Endodermal cell (in vitro differentiated cells): ENCODE results near the gene FRY. TPM values are rescaled to one million over a fixed set of nuclear protein-coding genes. Genes with fewer than 3 reads are reported as not detected.

Experiments used
- DNase-seq: peaks from one replicate; pipeline ENCODE4 v3.0.0-alpha.2; 2017
- H3K27ac ChIP-seq: 2 replicates; pipeline ENCODE4 v1.5.1; 2013; ENCODE audit warnings: mild to moderate bottlenecking, low read depth, low read length, moderate library complexity
- H3K27me3 ChIP-seq: 2 replicates; pipeline ENCODE4 v1.6.1; 2013; ENCODE audit warnings: mild to moderate bottlenecking, low read length, moderate library complexity; ENCODE audit not compliant: insufficient read depth, control insufficient read depth, poor library complexity, severe bottlenecking
- H3K36me3 ChIP-seq: 2 replicates; pipeline ENCODE4 v1.7.0; 2013; ENCODE audit warnings: mild to moderate bottlenecking, low read length, moderate library complexity; ENCODE audit not compliant: control insufficient read depth, insufficient read depth
- H3K4me1 ChIP-seq: one replicate; pipeline ENCODE4 v1.7.0; 2013; ENCODE audit warnings: low read length; ENCODE audit not compliant: control insufficient read depth, insufficient read depth
- H3K4me3 ChIP-seq: 2 replicates; pipeline ENCODE4 v1.5.1; 2013; ENCODE audit warnings: mild to moderate bottlenecking, low read length, moderate library complexity
- H3K9ac ChIP-seq: 2 replicates; pipeline ENCODE4 v1.6.1; 2013; ENCODE audit warnings: mild to moderate bottlenecking, low read length, moderate library complexity; ENCODE audit not compliant: poor library complexity, severe bottlenecking; ENCODE audit errors: extremely low read depth
- H3K9me3 ChIP-seq: 2 replicates; pipeline ENCODE4 v1.6.1; 2013; ENCODE audit warnings: mild to moderate bottlenecking, low read length, moderate library complexity; ENCODE audit not compliant: control insufficient read depth
- H3K27ac Mint-ChIP-seq: 2 replicates; pipeline ENCODE4 v1.8.0; 2020; ENCODE audit warnings: mixed read lengths
- H3K27me3 Mint-ChIP-seq: 2 replicates; pipeline ENCODE4 v1.8.0; 2021; ENCODE audit warnings: mild to moderate bottlenecking, mixed read lengths; ENCODE audit not compliant: insufficient read depth
- H3K36me3 Mint-ChIP-seq: 2 replicates; pipeline ENCODE4 v1.8.0; 2020; ENCODE audit warnings: low read depth, mixed read lengths
- H3K4me1 Mint-ChIP-seq: 2 replicates; pipeline ENCODE4 v1.8.0; 2020; ENCODE audit warnings: mixed read lengths
- H3K4me3 Mint-ChIP-seq: 2 replicates; pipeline ENCODE4 v1.8.0; 2020; ENCODE audit warnings: mild to moderate bottlenecking, moderate library complexity, mixed read lengths
- H3K9me3 Mint-ChIP-seq: 2 replicates; pipeline ENCODE4 v1.8.0; 2020; ENCODE audit warnings: mild to moderate bottlenecking, mixed read lengths
- CTCF ChIP-seq: fragments of 200-600 bp; sonication (generic); conservative IDR thresholded peaks from 2 replicates; pipeline ENCODE4 v1.5.0; 2021; ENCODE audit warnings: antibody characterized with exemption, mild to moderate bottlenecking
- whole genome bisulfite sequencing, 2 experiments: methylation state at CpG; one replicate each; pipeline versions ENCODE4 v1.1.5 to v1.1.7; 2013; ENCODE audit warnings: missing lambda C conversion rate in 2 of 2, mixed read lengths in 1 of 2; ENCODE audit not compliant: insufficient coverage in 1 of 2, insufficient read length in 1 of 2; 5-methylcytosine and 5-hydroxymethylcytosine counted together
- total RNA-seq, 2 donors: library from RNA; stranded (reverse); fragmentation: NEBNext Ultra II Directional in 1 of 2; extraction: Animal tissue kit (Norgen Biotek cat#: 25700) in 1 of 2; gene quantifications; 2 replicates in 1 of 2; 3 replicates in 1 of 2; pipeline ENCODE4 v1.2.1, GENCODE V29; 2021

Gene FRY
- total RNA-seq, 2 donors from 2014 or later = 20.1 to 30.8 TPM

- no peak overlapping the region for H3K27ac ChIP-seq
- no peak overlapping the region for H3K9ac ChIP-seq
- no peak for DNase-seq
Observed at GRCh38 chr13:32225481-32225931, 193.9 kb downstream of the FRY start.

DNA sequence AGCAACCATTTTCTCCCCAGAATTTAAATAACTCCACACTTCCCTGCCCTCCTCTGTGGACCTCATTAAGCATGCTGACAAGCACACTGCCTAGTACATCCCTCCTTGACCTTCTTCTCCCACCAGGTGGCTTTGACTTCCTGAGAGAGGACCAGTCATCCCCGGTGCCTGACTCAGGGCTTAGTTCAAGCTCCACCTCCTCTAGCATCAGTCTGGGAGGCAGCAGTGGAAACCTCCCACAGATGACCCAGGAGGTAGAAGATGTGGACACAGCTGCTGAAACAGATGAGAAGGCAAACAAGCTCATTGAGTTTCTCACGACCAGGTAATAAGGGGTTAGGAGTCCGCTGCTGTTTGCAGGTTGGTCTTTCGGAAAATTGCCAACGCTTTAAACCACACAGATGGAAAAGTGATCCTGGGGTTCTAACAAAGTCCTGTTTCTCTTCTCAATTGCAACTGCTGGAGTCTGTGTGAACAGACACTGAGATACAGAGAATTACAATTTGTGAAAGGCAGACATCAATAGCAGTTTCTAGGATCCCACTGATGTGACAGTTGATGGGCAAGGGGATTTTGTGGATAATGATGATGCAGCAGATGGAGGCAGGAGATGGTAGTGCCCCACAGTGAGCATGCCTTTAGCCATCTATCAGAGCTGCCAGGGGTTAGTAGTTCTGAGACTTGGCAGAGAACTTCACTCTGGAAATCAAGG lies 196.9 kb downstream of the FRY start:
- no peak overlapping the region for H3K4me3 ChIP-seq
- DNase-seq = no peak
- Mint-ChIP-seq H3K9me3 (no peaks in the 10 kb centered on the region), H3K27ac (no peak overlapping the region), H3K27me3 (no peaks in the 10 kb centered on the region), H3K36me3 (peaks cover 29% of the 10 kb centered on the region), H3K4me3 (no peak overlapping the region), H3K4me1 (peaks cover 8% of the 10 kb centered on the region)
- H3K36me3 ChIP-seq = no peaks in the 10 kb centered on the region
- H3K4me1 ChIP-seq = no peaks in the 10 kb centered on the region
- H3K9ac ChIP-seq = no peak overlapping the region
- no peak overlapping the region for H3K27ac ChIP-seq
- no peaks in the 10 kb centered on the region for H3K27me3 ChIP-seq
- 79 to 87% methylated on average over 5 of the region's 5 CpGs for WGBS, 2 experiments
- peak; percentile 42 for TF ChIP-seq CTCF
- no peaks in the 10 kb centered on the region for H3K9me3 ChIP-seq

More at GRCh38 chr13:32225481-32225931, 193.9 kb downstream of the FRY start:
- Histone ChIP-seq H3K36me3 (no peaks in the 10 kb centered on the region), H3K4me1 (no peaks in the 10 kb centered on the region), H3K4me3 (no peak overlapping the region), H3K9me3 (no peaks in the 10 kb centered on the region), H3K27me3 (no peaks in the 10 kb centered on the region)
- Mint-ChIP-seq H3K27ac (no peak overlapping the region), H3K4me3 (no peak overlapping the region), H3K27me3 (no peaks in the 10 kb centered on the region), H3K4me1 (peaks cover 8% of the 10 kb centered on the region), H3K9me3 (no peaks in the 10 kb centered on the region), H3K36me3 (peaks cover 22% of the 10 kb centered on the region)
- whole genome bisulfite sequencing, 2 experiments = 67 to 82% methylated on average over 3 to 5 of the region's 5 CpGs
- no peak for TF ChIP-seq CTCF

- no peak overlapping the region for H3K9ac ChIP-seq
- WGBS, 2 experiments = 90 to 96% methylated on average over 2 to 3 of the region's 3 CpGs
- Mint-ChIP-seq H3K4me3 (no peak overlapping the region), H3K27ac (no peak overlapping the region), H3K27me3 (no peaks in the 10 kb centered on the region), H3K9me3 (no peaks in the 10 kb centered on the region), H3K36me3 (peaks cover 31% of the 10 kb centered on the region), H3K4me1 (peaks cover 8% of the 10 kb centered on the region)
- no peaks in the 10 kb centered on the region for H3K9me3 ChIP-seq
- H3K27me3 ChIP-seq = no peaks in the 10 kb centered on the region
- DNase-seq = no peak
- TF ChIP-seq CTCF = no peak
- no peaks in the 10 kb centered on the region for H3K36me3 ChIP-seq
- no peak overlapping the region for H3K4me3 ChIP-seq
- no peaks in the 10 kb centered on the region for H3K4me1 ChIP-seq
- H3K27ac ChIP-seq = no peak overlapping the region
Observed at GRCh38 chr13:32229443-32229842, 197.9 kb downstream of the FRY start.
